ENCODE data around the gene CNPY1.

GRCh38 chr7:155585951-155586350 lies 39.6 kb upstream of the CNPY1 start:
- TF ChIP-seq EP300 (IDR thresholded peaks at IDR 0.05; ENCODE audit: borderline replicate concordance) (no peak), YY1 (IDR thresholded peaks at IDR 0.05; ENCODE audit: low read depth) (no peak), TEAD4 (IDR thresholded peaks at IDR 0.05) (no peak), NFIC (IDR thresholded peaks at IDR 0.05) (no peak), EGR1 (IDR thresholded peaks at IDR 0.05) (no peak), MAX (IDR thresholded peaks at IDR 0.05) (no peak)
